CD14-positive monocyte (primary cell): ENCODE data around the gene GRIK4. TPM values are rescaled to one million over a fixed set of nuclear protein-coding genes. Genes with fewer than 3 reads are reported as not detected.

Experiments
- DNase-seq, 3 donors: peaks; one replicate each; pipeline ENCODE4 v3.0.0-alpha.2; 2011 to 2022
- H2AFZ ChIP-seq: 2 replicates; pipeline ENCODE4 v1.6.0; 2012; ENCODE audit warnings: mild to moderate bottlenecking, low read depth, low read length, inconsistent platforms; ENCODE audit not compliant: insufficient read depth, poor library complexity, severe bottlenecking
- H3K27ac ChIP-seq, 2 donors: 1 replicate in 1 of 2; 2 replicates in 1 of 2; pipeline ENCODE4 v1.5.1; 2012 to 2013; ENCODE audit warnings: low read length in 2 of 2, control low read depth in 1 of 2, inconsistent platforms in 1 of 2, low read depth in 1 of 2, mild to moderate bottlenecking in 1 of 2
- H3K27me3 ChIP-seq, 2 donors: one replicate each; pipeline versions ENCODE4 v1.6.0 to v1.6.1; 2011 to 2013; ENCODE audit warnings: low read length in 2 of 2; ENCODE audit not compliant: control insufficient read depth in 2 of 2, insufficient read depth in 2 of 2
- H3K36me3 ChIP-seq, 2 donors: replicated peaks in 1 of 2; 1 replicate in 1 of 2; 2 replicates in 1 of 2; pipeline versions ENCODE4 v1.5.1 to v1.6.1; 2012 to 2013; ENCODE audit warnings: low read length in 2 of 2, control low read depth in 1 of 2, inconsistent platforms in 1 of 2, mild to moderate bottlenecking in 1 of 2; ENCODE audit not compliant: insufficient read depth in 2 of 2, control insufficient read depth in 1 of 2
- H3K4me1 ChIP-seq, 2 donors: 1 replicate in 1 of 2; 2 replicates in 1 of 2; pipeline versions ENCODE4 v1.5.1 to v1.6.1; 2012 to 2013; ENCODE audit warnings: low read length in 2 of 2, control low read depth in 1 of 2, inconsistent platforms in 1 of 2, mild to moderate bottlenecking in 1 of 2, moderate library complexity in 1 of 2; ENCODE audit not compliant: insufficient read depth in 2 of 2, control insufficient read depth in 1 of 2
- H3K4me2 ChIP-seq: replicated peaks from 2 replicates; pipeline ENCODE3; 2012; ENCODE audit warnings: low read length, moderate library complexity, mild to moderate bottlenecking; ENCODE audit not compliant: poor library complexity, severe bottlenecking; ENCODE audit errors: extremely low read depth
- H3K4me3 ChIP-seq, 3 experiments: fragments of 200-600 bp in 1 of 3; sonication (generic) in 1 of 3; replicated peaks in 1 of 3; 1 replicate in 2 of 3; 2 replicates in 1 of 3; pipeline ENCODE4 v1.5.1; 2011 to 2013; ENCODE audit warnings: low read length in 3 of 3, mild to moderate bottlenecking in 3 of 3, control low read depth in 2 of 3, low read depth in 2 of 3, inconsistent platforms in 1 of 3, moderate library complexity in 1 of 3
- H3K79me2 ChIP-seq: 2 replicates; pipeline ENCODE4 v1.6.0; 2012; ENCODE audit warnings: mild to moderate bottlenecking, control low read depth, inconsistent platforms, low read length, moderate library complexity; ENCODE audit not compliant: insufficient read depth
- H3K9ac ChIP-seq: 2 replicates; pipeline ENCODE4 v1.6.0; 2017; ENCODE audit warnings: low read length, mild to moderate bottlenecking; ENCODE audit not compliant: insufficient read depth, poor library complexity, severe bottlenecking
- H3K9me3 ChIP-seq, 2 donors: replicated peaks in 1 of 2; 1 replicate in 1 of 2; 2 replicates in 1 of 2; pipeline versions ENCODE4 v1.5.1 to v1.6.1; 2012 to 2013; ENCODE audit warnings: low read length in 2 of 2, control low read depth in 1 of 2; ENCODE audit not compliant: control insufficient read depth in 1 of 2, insufficient read depth in 1 of 2
- H4K20me1 ChIP-seq: 2 replicates; pipeline ENCODE4 v1.6.0; 2012; ENCODE audit warnings: mild to moderate bottlenecking, low read length, control low read depth, moderate library complexity; ENCODE audit not compliant: insufficient read depth
- H3K27ac Mint-ChIP-seq, 7 donors: one replicate each; pipeline ENCODE4 v1.8.0; 2020; ENCODE audit warnings: mild to moderate bottlenecking in 7 of 7, mixed read lengths in 7 of 7, moderate library complexity in 6 of 7, inconsistent platforms in 2 of 7
- H3K27me3 Mint-ChIP-seq, 3 donors: one replicate each; pipeline ENCODE4 v1.8.0; 2021 to 2022; ENCODE audit warnings: low read depth in 3 of 3, mild to moderate bottlenecking in 3 of 3, mixed read lengths in 3 of 3, moderate library complexity in 3 of 3, inconsistent platforms in 1 of 3
- H3K36me3 Mint-ChIP-seq, 2 donors: one replicate each; pipeline ENCODE4 v1.8.0; 2020; ENCODE audit warnings: mixed read lengths in 2 of 2, inconsistent platforms in 1 of 2, mild to moderate bottlenecking in 1 of 2
- H3K4me1 Mint-ChIP-seq: one replicate; pipeline ENCODE4 v1.8.0; 2020; ENCODE audit warnings: mild to moderate bottlenecking, mixed read lengths
- H3K4me3 Mint-ChIP-seq, 2 donors: one replicate each; pipeline ENCODE4 v1.8.0; 2020; ENCODE audit warnings: mild to moderate bottlenecking in 2 of 2, mixed read lengths in 2 of 2, moderate library complexity in 1 of 2
- H3K9me3 Mint-ChIP-seq, 7 donors: one replicate each; pipeline ENCODE4 v1.8.0; 2020 to 2022; ENCODE audit warnings: mixed read lengths in 7 of 7, mild to moderate bottlenecking in 6 of 7, moderate library complexity in 6 of 7, inconsistent platforms in 2 of 7
- WGBS: methylation state at CpG from one replicate; pipeline ENCODE4 v1.1.5; 2013; ENCODE audit warnings: missing lambda C conversion rate; ENCODE audit not compliant: insufficient coverage; 5-methylcytosine and 5-hydroxymethylcytosine counted together
- intact Hi-C, 2 donors: fragments of 100-400 bp; cut with micrococcal nuclease; formaldehyde crosslinking; loops; one replicate each; pipeline versions ENCODE4 v1.15.0 to v1.15.1; 2023
- polyA plus RNA-seq, 3 donors: library from polyadenylated mRNA; depleted of rRNA in 1 of 3; unstranded in 2 of 3; stranded (reverse) in 1 of 3; fragments of 300-500 nt in 2 of 3; fragments of >200 nt in 1 of 3; fragmentation: Illumina TruSeq in 2 of 3; gene quantifications; 1 replicate in 2 of 3; 2 replicates in 1 of 3; pipeline ENCODE4 v1.2.3, GENCODE V29; 2012 to 2021
- TF ChIP-seq, protein P1 (sequence below): fragments of 200-600 bp; IDR thresholded peaks from one replicate; pipeline ENCODE4 v1.8.0; 2022; ENCODE audit warnings: antibody characterized with exemption, mild to moderate bottlenecking

The GRIK4 gene
- polyA plus RNA-seq, 3 donors = not detected

DNA sequence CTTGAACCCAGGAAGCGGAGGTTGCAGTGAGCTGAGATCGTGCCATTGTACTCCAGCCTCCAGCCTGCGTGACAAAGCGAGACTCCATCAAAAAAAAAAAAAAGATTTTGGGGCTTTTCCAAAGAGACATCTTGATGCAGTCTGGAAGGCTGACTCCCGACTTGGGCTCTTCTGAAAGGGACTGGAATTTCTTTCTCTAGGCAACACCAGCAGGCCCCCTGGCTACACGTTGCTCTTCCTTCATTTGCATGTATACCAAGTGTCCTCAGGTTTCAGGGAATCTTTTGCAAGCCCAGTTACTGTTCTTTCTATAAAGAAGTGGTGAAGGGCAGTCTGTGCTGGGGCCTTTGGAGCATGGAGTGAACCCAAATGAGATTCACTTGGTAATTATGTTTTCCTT, 211.0 kb downstream of the GRIK4 start:
- intact Hi-C loops = no loop called here
- Histone ChIP-seq H4K20me1 (no peaks in the 10 kb centered on the region), H3K27ac (no peak overlapping the region), H3K36me3 (no peaks in the 10 kb centered on the region), H3K4me3 (no peak overlapping the region), H3K27me3 (no peaks in the 10 kb centered on the region), H3K79me2 (no peaks in the 10 kb centered on the region), H3K4me2 (no peak overlapping the region), H3K9ac (no peak overlapping the region), H2AFZ (no peak overlapping the region), H3K9me3 (peaks cover 7 to 8% of the 10 kb centered on the region in 2 donors), H3K4me1 (no peaks in the 10 kb centered on the region)
- TF ChIP-seq, protein P1, sequence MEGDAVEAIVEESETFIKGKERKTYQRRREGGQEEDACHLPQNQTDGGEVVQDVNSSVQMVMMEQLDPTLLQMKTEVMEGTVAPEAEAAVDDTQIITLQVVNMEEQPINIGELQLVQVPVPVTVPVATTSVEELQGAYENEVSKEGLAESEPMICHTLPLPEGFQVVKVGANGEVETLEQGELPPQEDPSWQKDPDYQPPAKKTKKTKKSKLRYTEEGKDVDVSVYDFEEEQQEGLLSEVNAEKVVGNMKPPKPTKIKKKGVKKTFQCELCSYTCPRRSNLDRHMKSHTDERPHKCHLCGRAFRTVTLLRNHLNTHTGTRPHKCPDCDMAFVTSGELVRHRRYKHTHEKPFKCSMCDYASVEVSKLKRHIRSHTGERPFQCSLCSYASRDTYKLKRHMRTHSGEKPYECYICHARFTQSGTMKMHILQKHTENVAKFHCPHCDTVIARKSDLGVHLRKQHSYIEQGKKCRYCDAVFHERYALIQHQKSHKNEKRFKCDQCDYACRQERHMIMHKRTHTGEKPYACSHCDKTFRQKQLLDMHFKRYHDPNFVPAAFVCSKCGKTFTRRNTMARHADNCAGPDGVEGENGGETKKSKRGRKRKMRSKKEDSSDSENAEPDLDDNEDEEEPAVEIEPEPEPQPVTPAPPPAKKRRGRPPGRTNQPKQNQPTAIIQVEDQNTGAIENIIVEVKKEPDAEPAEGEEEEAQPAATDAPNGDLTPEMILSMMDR = no peak
- Mint-ChIP-seq H3K36me3 (no peaks in the 10 kb centered on the region), H3K27me3 (peaks cover 4 to 9% (median 7%) of the 10 kb centered on the region in 3 donors), H3K9me3 (peaks cover 0 to 4% (median 0%) of the 10 kb centered on the region in 7 donors), H3K4me1 (no peaks in the 10 kb centered on the region), H3K4me3 (no peak overlapping the region), H3K27ac (no peak overlapping the region)
- no peak for DNase-seq
- WGBS = 91% methylated on average over 5 of the region's 6 CpGs

DNA sequence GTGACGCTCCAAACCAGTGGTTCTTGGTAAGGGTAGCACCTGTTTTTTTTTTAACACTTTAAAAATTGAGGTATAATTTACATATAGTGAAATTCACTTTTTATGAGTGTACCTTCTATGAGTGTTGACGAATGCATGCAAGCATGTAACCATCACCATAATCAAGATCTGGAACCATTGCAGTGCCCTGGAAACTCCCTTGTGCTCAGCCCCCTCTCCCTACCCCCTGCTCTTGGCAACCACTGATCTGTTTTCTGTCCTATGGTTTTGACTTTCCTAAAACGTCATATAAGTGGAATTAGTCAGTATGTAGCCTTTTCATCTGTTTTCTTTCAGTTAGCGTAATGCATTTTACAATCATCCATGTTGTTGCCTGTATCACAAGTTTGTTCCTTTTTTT, 212.2 kb downstream of the GRIK4 start:
- no peak overlapping the region for H3K4me3 Mint-ChIP-seq

More for the DNA sequence above, 212.2 kb downstream of the GRIK4 start:
- no CpG with 5 or more reads among the region's 4 CpGs for WGBS
- no peak overlapping the region for H3K4me3 ChIP-seq
- Mint-ChIP-seq H3K27ac (no peak overlapping the region), H3K9me3 (peaks cover 0 to 9% (median 2%) of the 10 kb centered on the region in 7 donors), H3K4me1 (no peaks in the 10 kb centered on the region), H3K27me3 (peaks cover 4 to 9% (median 7%) of the 10 kb centered on the region in 3 donors), H3K36me3 (no peaks in the 10 kb centered on the region)
- H3K4me1 ChIP-seq = no peaks in the 10 kb centered on the region
- H3K9me3 ChIP-seq = peaks cover 8 to 9% of the 10 kb centered on the region in 2 donors
- TF ChIP-seq, protein P1 = no peak
- H4K20me1 ChIP-seq = no peaks in the 10 kb centered on the region
- H3K36me3 ChIP-seq = no peaks in the 10 kb centered on the region
- DNase-seq = no peak
- H3K9ac ChIP-seq = no peak overlapping the region
- H3K27ac ChIP-seq = no peak overlapping the region
- H3K4me2 ChIP-seq = no peak overlapping the region
- intact Hi-C loops = no loop called here
- no peaks in the 10 kb centered on the region for H3K79me2 ChIP-seq
- H3K27me3 ChIP-seq = no peaks in the 10 kb centered on the region
- no peak overlapping the region for H2AFZ ChIP-seq
